GM23248 (cell line): Measurements from ENCODE around the gene SPINK7. TPM values are rescaled to one million over a fixed set of nuclear protein-coding genes. Genes with fewer than 3 reads are reported as not detected.
"Not testable (repeated sequence)": the region's sequence is repeated elsewhere in the genome, so short reads cannot be mapped to it uniquely, and the experiment has no call there.

Experiments used
- DNase-seq: peaks from one replicate; pipeline ENCODE4 v3.0.0-alpha.2; 2015
- H2AFZ ChIP-seq: fragments of 200-600 bp; sonication (generic); 2 replicates; pipeline ENCODE4 v1.6.1; 2016; ENCODE audit warnings: antibody characterized with exemption
- H3F3A ChIP-seq: fragments of 200-600 bp; sonication (generic); 2 replicates; pipeline ENCODE4 v1.6.1; 2016; ENCODE audit warnings: mild to moderate bottlenecking, antibody characterized with exemption, mixed run types; ENCODE audit not compliant: insufficient read depth
- H3K27ac ChIP-seq: fragments of 200-600 bp; sonication (generic); 2 replicates; pipeline ENCODE4 v1.5.1; 2016; ENCODE audit warnings: mild to moderate bottlenecking
- H3K27me3 ChIP-seq: fragments of 200-600 bp; sonication (generic); replicated peaks from 2 replicates; pipeline ENCODE4 v1.6.1; 2016; ENCODE audit warnings: mild to moderate bottlenecking; ENCODE audit not compliant: insufficient read depth
- H3K36me3 ChIP-seq: fragments of 200-600 bp; sonication (generic); 2 replicates; pipeline ENCODE4 v1.6.1; 2016; ENCODE audit warnings: low read depth, mild to moderate bottlenecking
- H3K4me1 ChIP-seq: fragments of 200-600 bp; sonication (generic); 2 replicates; pipeline ENCODE4 v1.6.1; 2016; ENCODE audit warnings: mild to moderate bottlenecking; ENCODE audit not compliant: insufficient read depth
- H3K4me2 ChIP-seq: fragments of 200-600 bp; sonication (generic); one replicate; pipeline ENCODE4 v1.6.1; 2016; ENCODE audit warnings: mild to moderate bottlenecking; ENCODE audit not compliant: unreplicated experiment
- H3K4me3 ChIP-seq: fragments of 200-600 bp; sonication (generic); 2 replicates; pipeline ENCODE4 v1.5.1; 2016; ENCODE audit warnings: mild to moderate bottlenecking
- H3K79me2 ChIP-seq: fragments of 200-600 bp; sonication (generic); 2 replicates; pipeline ENCODE4 v1.6.1; 2016; ENCODE audit warnings: mild to moderate bottlenecking; ENCODE audit not compliant: insufficient read depth
- H3K9ac ChIP-seq: fragments of 200-600 bp; sonication (generic); 2 replicates; pipeline ENCODE4 v1.6.1; 2016; ENCODE audit warnings: mild to moderate bottlenecking
- H3K9me2 ChIP-seq: fragments of 200-600 bp; sonication (generic); 2 replicates; pipeline ENCODE4 v1.6.1; 2016; ENCODE audit warnings: mixed run types, mild to moderate bottlenecking, moderate library complexity; ENCODE audit not compliant: insufficient read depth
- H3K9me3 ChIP-seq: fragments of 200-600 bp; sonication (generic); one replicate; pipeline ENCODE4 v1.6.1; 2017; ENCODE audit warnings: low read depth
- H4K20me1 ChIP-seq: fragments of 200-600 bp; sonication (generic); 2 replicates; pipeline ENCODE4 v1.6.0; 2016; ENCODE audit not compliant: insufficient read depth
- EZH2 ChIP-seq: fragments of 200-600 bp; sonication (generic); IDR thresholded peaks from 2 replicates; pipeline ENCODE4 v1.6.1; 2018; ENCODE audit warnings: antibody characterized with exemption, mild to moderate bottlenecking; ENCODE audit not compliant: insufficient read depth, poor library complexity, severe bottlenecking
- EZH2phosphoT487 ChIP-seq: fragments of 200-600 bp; sonication (generic); IDR thresholded peaks from 2 replicates; pipeline ENCODE4 v1.6.1; 2018; ENCODE audit warnings: antibody characterized with exemption, moderate library complexity, mild to moderate bottlenecking, low read depth; ENCODE audit not compliant: insufficient read depth
- WGBS, 2 experiments: methylation state at CpG; one replicate each; pipeline ENCODE4 v1.1.6; 2015 to 2017; ENCODE audit warnings: low lambda C conversion rate in 2 of 2, low coverage in 1 of 2; ENCODE audit errors: missing lambda C conversion rate in 2 of 2; 5-methylcytosine and 5-hydroxymethylcytosine counted together
- in situ Hi-C: fragments of 300-500 bp; cut with MboI; formaldehyde crosslinking; loops from 2 replicates; pipeline ENCODE4 v1.15.0; 2020
- polyA plus RNA-seq: library from polyadenylated mRNA; unstranded; fragments of >200 nt; fragmentation: Nextera tagmentation; extraction: Ambion mirVana; gene quantifications from 2 replicates; pipeline ENCODE4 v1.2.1, GENCODE V29; 2016
- total RNA-seq: library from RNA; depleted of rRNA; stranded (reverse); fragments of >200 nt; shearing (Covaris generic); gene quantifications from 2 replicates; pipeline ENCODE4 v1.2.3, GENCODE V29; 2014

Gene SPINK7
- total and polyA plus RNA-seq, 2 experiments from 2014 or later = not detected

GRCh38 chr5:148311484-148311883, 739 bp upstream of the SPINK7 start:
- 0 to 3% methylated on average over 3 of the region's 3 CpGs for WGBS, 2 experiments
- TF ChIP-seq EZH2phosphoT487 (no peak), EZH2 (no peak)
- no peak for DNase-seq
- H3K9me2 ChIP-seq = no peaks in the 10 kb centered on the region
- no peak overlapping the region for H3K27ac ChIP-seq
- no peaks in the 10 kb centered on the region for H3K9me3 ChIP-seq
- no peak overlapping the region for H3K4me2 ChIP-seq
- no peak overlapping the region for H3K9ac ChIP-seq
- H2AFZ ChIP-seq = no peak overlapping the region
- in situ Hi-C loops = no loop called here
- no peaks in the 10 kb centered on the region for H3K4me1 ChIP-seq
- no peaks in the 10 kb centered on the region for H3K79me2 ChIP-seq
- H3F3A ChIP-seq = no peaks in the 10 kb centered on the region
- H3K27me3 ChIP-seq = no peaks in the 10 kb centered on the region
- no peaks in the 10 kb centered on the region for H4K20me1 ChIP-seq
- H3K4me3 ChIP-seq = no peak overlapping the region
- H3K36me3 ChIP-seq = no peaks in the 10 kb centered on the region

GRCh38 chr5:148314187-148314586, 2.0 kb downstream of the SPINK7 start:
- no peak overlapping the region for H3K9ac ChIP-seq
- H3K9me2 ChIP-seq = no peaks in the 10 kb centered on the region
- no peak for DNase-seq
- H3F3A ChIP-seq = no peaks in the 10 kb centered on the region
- H3K27ac ChIP-seq = no peak overlapping the region
- no peak overlapping the region for H3K4me3 ChIP-seq
- in situ Hi-C loops = no loop called here
- TF ChIP-seq EZH2 (no peak), EZH2phosphoT487 (no peak)
- H3K9me3 ChIP-seq = no peaks in the 10 kb centered on the region
- H3K36me3 ChIP-seq = no peaks in the 10 kb centered on the region
- H3K79me2 ChIP-seq = no peaks in the 10 kb centered on the region
- H3K4me1 ChIP-seq = no peaks in the 10 kb centered on the region
- WGBS, 2 experiments = 36 to 37% methylated on average over 2 of the region's 2 CpGs
- H3K27me3 ChIP-seq = no peaks in the 10 kb centered on the region
- H4K20me1 ChIP-seq = no peaks in the 10 kb centered on the region
- no peak overlapping the region for H3K4me2 ChIP-seq
- no peak overlapping the region for H2AFZ ChIP-seq

GRCh38 chr5:148314731-148315130, 2.5 kb downstream of the SPINK7 start:
- Histone ChIP-seq H3K4me3 (no peak overlapping the region), H3K27ac (no peak overlapping the region), H2AFZ (no peak overlapping the region), H4K20me1 (no peaks in the 10 kb centered on the region), H3K4me1 (no peaks in the 10 kb centered on the region), H3K9me2 (no peaks in the 10 kb centered on the region), H3K79me2 (no peaks in the 10 kb centered on the region), H3K9ac (no peak overlapping the region), H3F3A (no peaks in the 10 kb centered on the region), H3K4me2 (no peak overlapping the region), H3K36me3 (no peaks in the 10 kb centered on the region), H3K27me3 (no peaks in the 10 kb centered on the region), H3K9me3 (no peaks in the 10 kb centered on the region)
- in situ Hi-C loops = no loop called here
- TF ChIP-seq EZH2phosphoT487 (no peak), EZH2 (no peak)
- no peak for DNase-seq
- WGBS, 2 experiments = 20 to 22% methylated on average over 4 of the region's 4 CpGs

DNA sequence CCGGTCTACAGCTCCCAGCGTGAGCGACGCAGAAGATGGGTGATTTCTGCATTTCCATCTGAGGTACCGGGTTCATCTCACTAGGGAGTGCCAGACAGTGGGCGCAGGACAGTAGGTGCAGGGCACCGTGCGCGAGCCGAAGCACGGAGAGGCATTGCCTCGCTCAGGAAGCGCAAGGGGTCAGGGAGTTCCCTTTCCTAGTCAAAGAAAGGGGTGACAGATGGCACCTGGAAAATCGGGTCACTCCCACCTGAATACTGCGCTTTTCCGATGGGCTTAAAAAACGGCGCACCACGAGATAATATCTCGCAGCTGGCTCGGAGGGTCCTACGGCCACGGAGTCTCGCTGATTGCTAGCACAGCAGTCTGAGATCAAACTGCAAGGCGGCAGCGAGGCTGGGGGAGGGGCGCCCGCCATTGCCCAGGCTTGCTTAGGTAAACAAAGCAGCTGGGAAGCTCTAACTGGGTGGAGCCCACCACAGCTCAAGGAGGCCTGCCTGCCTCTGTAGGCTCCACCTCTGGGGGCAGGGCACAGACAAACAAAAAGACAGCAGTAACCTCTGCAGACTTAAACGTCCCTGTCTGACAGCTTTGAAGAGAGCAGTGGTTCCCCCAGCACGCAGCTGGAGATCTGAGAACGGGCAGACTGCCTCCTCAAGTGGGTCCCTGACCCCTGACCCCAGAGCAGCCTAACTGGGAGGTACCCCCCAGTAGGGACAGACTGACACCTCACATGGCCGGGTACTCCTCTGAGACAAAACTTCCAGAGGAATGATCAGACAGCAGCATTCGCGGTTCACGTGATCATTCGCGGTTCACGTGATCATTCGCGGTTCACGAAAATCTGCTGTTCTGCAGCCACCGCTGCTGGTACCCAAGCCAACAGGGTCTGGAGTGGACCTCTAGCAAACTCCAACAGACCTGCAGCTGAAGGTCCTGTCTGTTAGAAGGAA, 8.1 kb downstream of the SPINK7 start:
- H3K27me3 ChIP-seq, H3K4me3 ChIP-seq, H3K27ac ChIP-seq, DNase-seq, H3K79me2 ChIP-seq, H2AFZ ChIP-seq, H3K4me1 ChIP-seq, H3K36me3 ChIP-seq, H3K4me2 ChIP-seq, in situ Hi-C loops, H3K9ac ChIP-seq, H3F3A ChIP-seq, H4K20me1 ChIP-seq, H3K9me3 ChIP-seq, H3K9me2 ChIP-seq: not testable (repeated sequence)
- 33 to 43% methylated on average over 36 to 40 of the region's 42 CpGs for WGBS, 2 experiments
